Keratinocyte (primary cell): ENCODE data around the gene DNAAF2. TPM values are rescaled to one million over a fixed set of nuclear protein-coding genes. Genes with fewer than 3 reads are reported as not detected.

Experiments
- DNase-seq: peaks from one replicate; pipeline ENCODE4 v3.0.0-alpha.2; 2011; ENCODE audit warnings: low read depth, missing footprints, low spot score
- FAIRE-seq: peaks from 2 replicates; lab custom pipeline; 2011; peaks lifted over from hg19 to GRCh38; lab: Jason Lieb, UNC
- H2AFZ ChIP-seq: 2 replicates; pipeline ENCODE4 v1.6.0; 2012; ENCODE audit warnings: low read length, control low read depth, inconsistent platforms; ENCODE audit not compliant: control insufficient read depth
- H3K27ac ChIP-seq: 2 replicates; pipeline ENCODE4 v1.5.1; 2011; ENCODE audit warnings: low read length; ENCODE audit not compliant: control insufficient read depth, insufficient read depth
- H3K27me3 ChIP-seq: 3 replicates; pipeline ENCODE4 v1.6.0; 2011; ENCODE audit warnings: low read length; ENCODE audit not compliant: control insufficient read depth, insufficient read depth; ENCODE audit errors: extremely low read depth
- H3K36me3 ChIP-seq, 2 experiments: 2 replicates in 1 of 2; 3 replicates in 1 of 2; pipeline ENCODE4 v1.5.1; 2011; ENCODE audit warnings: low read length in 2 of 2, mild to moderate bottlenecking in 1 of 2; ENCODE audit not compliant: control insufficient read depth in 2 of 2, insufficient read depth in 2 of 2; ENCODE audit errors: extremely low read depth in 1 of 2
- H3K4me1 ChIP-seq: 3 replicates; pipeline ENCODE4 v1.5.1; 2011; ENCODE audit warnings: low read length; ENCODE audit not compliant: control insufficient read depth, insufficient read depth; ENCODE audit errors: extremely low read depth
- H3K4me2 ChIP-seq: 3 replicates; pipeline ENCODE4 v1.6.0; 2011; ENCODE audit warnings: low read depth, low read length; ENCODE audit not compliant: control insufficient read depth, insufficient read depth; ENCODE audit errors: extremely low read depth
- H3K4me3 ChIP-seq, 3 experiments: fragments of 200-600 bp in 1 of 3; sonication (generic) in 1 of 3; 2 replicates in 2 of 3; 3 replicates in 1 of 3; pipeline ENCODE4 v1.5.1; 2011 to 2016; ENCODE audit warnings: low read length in 3 of 3, mild to moderate bottlenecking in 3 of 3, control low read depth in 2 of 3, inconsistent platforms in 1 of 3, low read depth in 1 of 3, mixed read lengths in 1 of 3, mixed run types in 1 of 3, moderate library complexity in 1 of 3; ENCODE audit not compliant: control insufficient read depth in 2 of 3, insufficient read depth in 2 of 3; ENCODE audit errors: extremely low read depth in 1 of 3
- H3K79me2 ChIP-seq: 2 replicates; pipeline ENCODE4 v1.6.0; 2012; ENCODE audit warnings: low read length; ENCODE audit not compliant: control insufficient read depth, insufficient read depth
- H3K9ac ChIP-seq: 3 replicates; pipeline ENCODE4 v1.6.0; 2011; ENCODE audit warnings: low read length; ENCODE audit not compliant: control insufficient read depth, insufficient read depth; ENCODE audit errors: extremely low read depth
- H3K9me1 ChIP-seq: 3 replicates; pipeline ENCODE4 v1.6.0; 2011; ENCODE audit warnings: low read length; ENCODE audit not compliant: control insufficient read depth, insufficient read depth; ENCODE audit errors: extremely low read depth
- H3K9me3 ChIP-seq: 2 replicates; pipeline ENCODE4 v1.5.1; 2012; ENCODE audit warnings: low read depth, low read length; ENCODE audit not compliant: control insufficient read depth
- H4K20me1 ChIP-seq: 3 replicates; pipeline ENCODE4 v1.6.0; 2011; ENCODE audit warnings: low read length; ENCODE audit not compliant: control insufficient read depth, insufficient read depth; ENCODE audit errors: extremely low read depth
- EZH2 ChIP-seq: IDR thresholded peaks from one replicate; pipeline ENCODE4 v1.6.1; 2012; ENCODE audit warnings: inconsistent platforms, mild to moderate bottlenecking, low read length, moderate library complexity
- dilution Hi-C: fragments of 300-500 bp; cut with MboI; formaldehyde crosslinking; loops from one replicate; pipeline ENCODE4 v1.7.0; 2020; ENCODE audit warnings: low sequenced_read_pairs; ENCODE audit not compliant: extremely low pct_ligation_motif_present
- polyA plus RNA-seq, 5 experiments: library from polyadenylated mRNA; depleted of rRNA in 3 of 5; stranded (reverse) in 3 of 5; stranded (forward) in 1 of 5; unstranded in 1 of 5; fragments of >200 nt; gene quantifications; 1 replicate in 1 of 5; 2 replicates in 3 of 5; 3 replicates in 1 of 5; pipeline versions ENCODE4 v1.2.1 to v1.2.3, GENCODE V29; 2011 to 2012; ENCODE audit warnings: missing spikeins in 2 of 5, low read depth in 1 of 5, low replicate concordance in 1 of 5
- TF ChIP-seq, protein P1 (sequence below), 3 experiments: IDR thresholded peaks in 1 of 3; conservative IDR thresholded peaks in 1 of 3; optimal IDR thresholded peaks in 1 of 3; 2 replicates in 2 of 3; 3 replicates in 1 of 3; pipeline versions ENCODE3 to v1.5.1; 2011; ENCODE audit warnings: low read length in 3 of 3, mild to moderate bottlenecking in 3 of 3, moderate library complexity in 2 of 3, control low read depth in 1 of 3, inconsistent platforms in 1 of 3; ENCODE audit not compliant: insufficient read depth in 2 of 3; ENCODE audit errors: extremely low read depth in 1 of 3

DNAAF2 gene
- polyA plus RNA-seq, 1 donor (not counting 4 experiments of a cell fraction or from before 2014, with no cell fraction given), result 9.5 TPM

DNA sequence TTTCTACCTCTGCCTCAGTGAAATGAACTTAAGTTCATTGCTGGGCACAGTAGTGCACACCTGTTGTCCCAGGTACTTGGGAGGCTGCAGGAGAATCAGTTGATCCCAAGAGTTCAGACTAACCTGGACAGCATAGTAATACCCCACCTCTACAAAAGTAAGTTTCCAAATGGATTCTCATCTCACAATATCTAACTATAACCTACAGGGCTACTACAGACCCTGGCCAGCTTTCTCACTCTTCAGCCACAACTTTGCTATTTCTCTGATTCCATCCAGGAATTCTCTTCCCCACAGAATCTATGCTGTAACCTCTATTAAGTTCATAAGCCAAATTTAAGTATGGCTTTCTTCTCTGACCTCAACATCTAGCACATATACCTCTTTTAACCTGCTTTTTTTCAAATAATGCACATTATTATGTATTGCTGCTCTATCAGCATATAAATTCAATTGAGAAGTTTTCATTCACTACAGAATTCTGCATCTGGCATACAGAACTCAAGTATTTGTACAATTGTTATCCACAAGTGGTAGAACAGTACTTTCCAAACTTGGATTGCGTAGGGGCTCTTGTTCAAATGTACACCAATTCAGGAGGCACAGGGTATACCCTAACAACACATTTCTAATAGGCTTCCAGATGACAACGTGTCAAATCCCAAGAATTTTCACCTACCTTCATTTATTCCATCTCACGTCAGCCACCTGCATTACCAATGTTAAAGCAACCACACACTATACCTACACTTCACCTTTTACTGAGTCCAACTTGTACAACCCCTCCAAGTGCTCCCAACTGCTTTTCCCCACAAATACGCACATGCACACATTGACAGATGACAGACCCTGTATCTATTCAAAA is 52.7 kb downstream of the DNAAF2 start:
- H3K27ac ChIP-seq, result no peak overlapping the region
- FAIRE-seq, result no peak
- no peak overlapping the region for H3K4me2 ChIP-seq
- no peak overlapping the region for H3K4me3 ChIP-seq
- no peaks in the 10 kb centered on the region for H3K9me1 ChIP-seq
- dilution Hi-C loops, result no loop called here
- H3K9ac ChIP-seq, result no peak overlapping the region
- H3K79me2 ChIP-seq, result peaks cover 59% of the 10 kb centered on the region
- no peak overlapping the region for H2AFZ ChIP-seq
- no peaks in the 10 kb centered on the region for H3K9me3 ChIP-seq
- peaks cover 8% of the 10 kb centered on the region for H4K20me1 ChIP-seq
- H3K4me1 ChIP-seq, result peaks cover 21% of the 10 kb centered on the region
- peaks cover 7 to 23% of the 10 kb centered on the region in 2 experiments for H3K36me3 ChIP-seq
- TF ChIP-seq EZH2, result no peak
- TF ChIP-seq, protein P1, sequence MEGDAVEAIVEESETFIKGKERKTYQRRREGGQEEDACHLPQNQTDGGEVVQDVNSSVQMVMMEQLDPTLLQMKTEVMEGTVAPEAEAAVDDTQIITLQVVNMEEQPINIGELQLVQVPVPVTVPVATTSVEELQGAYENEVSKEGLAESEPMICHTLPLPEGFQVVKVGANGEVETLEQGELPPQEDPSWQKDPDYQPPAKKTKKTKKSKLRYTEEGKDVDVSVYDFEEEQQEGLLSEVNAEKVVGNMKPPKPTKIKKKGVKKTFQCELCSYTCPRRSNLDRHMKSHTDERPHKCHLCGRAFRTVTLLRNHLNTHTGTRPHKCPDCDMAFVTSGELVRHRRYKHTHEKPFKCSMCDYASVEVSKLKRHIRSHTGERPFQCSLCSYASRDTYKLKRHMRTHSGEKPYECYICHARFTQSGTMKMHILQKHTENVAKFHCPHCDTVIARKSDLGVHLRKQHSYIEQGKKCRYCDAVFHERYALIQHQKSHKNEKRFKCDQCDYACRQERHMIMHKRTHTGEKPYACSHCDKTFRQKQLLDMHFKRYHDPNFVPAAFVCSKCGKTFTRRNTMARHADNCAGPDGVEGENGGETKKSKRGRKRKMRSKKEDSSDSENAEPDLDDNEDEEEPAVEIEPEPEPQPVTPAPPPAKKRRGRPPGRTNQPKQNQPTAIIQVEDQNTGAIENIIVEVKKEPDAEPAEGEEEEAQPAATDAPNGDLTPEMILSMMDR (optimal IDR thresholded peaks at IDR 0.05 in 1 of 3, IDR thresholded peaks at IDR 0.05 in 1 of 3, conservative IDR thresholded peaks at IDR 0.05 in 1 of 3; ENCODE audit: extremely low read depth in 1 of 3, insufficient read depth in 2 of 3, low read length in 3 of 3), result no peak
- no peak for DNase-seq
- no peaks in the 10 kb centered on the region for H3K27me3 ChIP-seq

DNA sequence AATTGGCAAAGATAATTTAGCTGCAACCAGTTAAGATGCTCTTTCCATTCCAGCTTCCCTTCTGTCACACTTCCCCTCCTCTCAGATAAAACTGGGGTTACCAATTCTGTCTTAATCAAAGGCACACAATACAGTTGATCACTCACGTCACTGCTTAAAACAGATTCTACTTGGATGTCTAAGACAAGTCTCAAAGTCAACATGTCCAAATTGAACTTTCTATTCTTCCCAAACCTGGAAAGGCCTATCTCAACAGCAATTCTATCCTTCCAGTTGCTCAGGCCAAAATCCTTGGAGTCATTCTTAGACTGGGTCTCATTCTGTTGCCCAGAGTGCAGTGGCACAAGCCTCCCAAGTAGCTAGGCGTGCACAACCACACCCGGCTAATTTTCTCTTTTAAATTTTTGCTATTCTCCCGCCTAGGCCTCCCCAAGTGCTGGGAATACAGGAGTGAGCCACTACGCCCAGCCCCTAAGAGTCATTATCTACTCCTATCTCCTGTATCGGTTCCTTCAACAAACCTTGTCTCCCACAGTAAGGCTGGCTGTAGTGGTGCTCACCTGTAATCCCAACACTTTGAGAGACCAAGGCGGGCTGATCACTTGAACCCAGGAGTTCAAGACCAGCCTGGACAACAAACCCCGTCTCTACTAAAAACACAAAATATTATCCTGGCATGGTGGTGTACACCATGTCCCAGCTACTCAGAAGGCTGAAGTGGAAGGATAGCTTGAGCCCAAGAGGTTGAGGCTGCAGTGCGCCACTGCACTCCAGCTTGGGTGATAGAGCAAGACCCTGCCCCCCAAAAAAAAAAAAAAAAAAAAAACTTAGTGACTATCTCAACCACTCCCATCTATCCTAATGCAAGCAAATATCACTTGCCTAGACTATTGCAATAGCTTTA is 53.6 kb downstream of the DNAAF2 start:
- Histone ChIP-seq H3K27ac (no peak overlapping the region), H4K20me1 (peaks cover 8% of the 10 kb centered on the region), H3K36me3 (peaks cover 9 to 26% of the 10 kb centered on the region in 2 experiments), H3K4me3 (no peak overlapping the region), H2AFZ (no peak overlapping the region), H3K79me2 (peaks cover 59% of the 10 kb centered on the region), H3K4me1 (peaks cover 21% of the 10 kb centered on the region), H3K9ac (no peak overlapping the region), H3K9me1 (no peaks in the 10 kb centered on the region), H3K9me3 (no peaks in the 10 kb centered on the region), H3K4me2 (no peak overlapping the region), H3K27me3 (no peaks in the 10 kb centered on the region)
- DNase-seq, result no peak
- dilution Hi-C loops, result no loop called here
- TF ChIP-seq, protein P1 (optimal IDR thresholded peaks at IDR 0.05 in 1 of 3, IDR thresholded peaks at IDR 0.05 in 1 of 3, conservative IDR thresholded peaks at IDR 0.05 in 1 of 3; ENCODE audit: extremely low read depth in 1 of 3, insufficient read depth in 2 of 3, low read length in 3 of 3), result no peak
- no peak for TF ChIP-seq EZH2
- no peak for FAIRE-seq
